ENCODE results near the gene EPB41L5.
"Not testable (repeated sequence)": the region's sequence is repeated elsewhere in the genome, so short reads cannot be mapped to it uniquely, and the experiment has no call there.

The EPB41L5 gene

GRCh38 chr2:120142528-120143219 is 129.8 kb downstream of the EPB41L5 start:
- DNase-seq = no peak

- no peak for DNase-seq
These were observed 135.4 kb downstream of the EPB41L5 start for GRCh38 chr2:120148229-120148628.

DNA sequence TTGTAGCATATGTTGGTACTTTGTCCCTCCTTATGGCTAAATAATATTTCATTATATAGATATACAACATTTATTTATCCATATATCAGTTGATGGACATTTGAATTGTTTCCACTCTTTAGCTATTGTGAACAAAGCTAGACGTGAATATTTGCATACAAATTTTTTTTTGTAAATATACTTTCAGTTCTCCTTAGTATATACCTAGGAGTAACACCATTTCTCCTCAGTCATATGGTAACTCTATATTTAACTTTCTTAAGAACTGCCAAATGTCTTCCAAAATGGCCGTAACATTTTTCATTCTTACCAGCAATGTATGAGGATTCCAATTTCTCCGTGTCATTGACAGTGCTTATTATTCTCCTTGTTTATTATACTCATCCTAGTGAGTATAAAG is 135.8 kb downstream of the EPB41L5 start:
- DNase-seq = no peak

DNA sequence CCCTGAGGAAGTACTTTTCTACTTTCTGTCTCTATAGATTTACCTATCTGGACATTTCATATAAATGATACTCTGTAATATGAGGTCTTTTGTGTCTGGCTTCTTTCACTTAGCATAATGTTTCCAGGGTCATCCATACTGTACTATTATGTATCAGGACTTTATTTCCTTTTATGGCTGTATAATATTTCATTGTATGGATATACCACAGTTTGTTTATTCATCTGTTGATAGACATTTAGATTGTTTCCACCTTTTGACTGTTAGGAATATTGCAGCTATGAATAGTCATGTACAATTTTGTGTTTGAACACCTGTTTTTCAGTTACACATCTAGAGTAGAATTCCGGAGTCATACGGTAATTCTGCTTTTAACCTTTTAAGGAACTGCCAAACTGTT is 136.5 kb downstream of the EPB41L5 start:
- no peak for DNase-seq

- DNase-seq = no peak
These were observed 137.2 kb downstream of the EPB41L5 start for GRCh38 chr2:120150040-120150482.

- DNase-seq = no peak
These were observed 142.4 kb downstream of the EPB41L5 start for GRCh38 chr2:120155308-120155707.

DNA sequence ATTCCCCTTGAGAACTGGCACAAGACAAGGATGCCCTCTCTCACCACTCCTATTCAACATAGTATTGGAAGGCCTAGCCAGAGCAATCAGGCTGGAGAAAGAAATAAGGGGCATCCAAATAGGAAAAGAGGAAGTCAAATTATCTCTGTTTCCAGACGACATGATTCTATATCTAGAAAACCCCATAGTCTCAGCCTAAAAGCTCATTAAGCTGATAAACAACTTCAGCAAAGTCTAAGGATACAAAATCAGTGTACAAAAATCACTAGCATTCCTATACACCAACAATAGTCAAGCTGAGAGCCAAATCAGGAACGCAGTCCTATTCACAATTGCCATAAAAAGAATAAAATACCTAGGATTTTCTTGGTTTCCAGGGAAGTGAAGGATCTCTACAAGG is 145.8 kb downstream of the EPB41L5 start:
- not testable (repeated sequence) for DNase-seq

DNA sequence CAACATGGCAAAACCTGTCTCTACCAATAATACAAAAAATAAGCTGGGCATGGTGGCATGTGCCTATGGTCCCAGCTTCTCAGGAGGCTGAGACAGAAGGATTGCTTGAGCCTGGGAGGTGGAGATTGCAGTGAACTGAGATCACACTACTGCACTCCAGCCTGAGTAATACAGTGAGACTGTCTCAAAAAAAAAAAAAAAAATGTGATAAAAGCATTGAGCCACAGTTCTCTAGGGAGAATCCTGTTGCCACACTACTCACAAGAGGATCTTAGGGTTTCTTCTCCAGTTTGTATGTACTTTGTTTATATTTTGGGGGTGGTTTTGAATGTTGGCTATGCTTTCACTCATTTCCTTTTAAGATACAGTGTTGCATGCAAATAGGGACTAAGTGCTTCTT is 148.3 kb downstream of the EPB41L5 start:
- no peak for DNase-seq

GRCh38 chr2:120162716-120163115 is 149.8 kb downstream of the EPB41L5 start:
- DNase-seq = no peak

GRCh38 chr2:120167272-120167671 is 154.4 kb downstream of the EPB41L5 start:
- DNase-seq = no peak

DNA sequence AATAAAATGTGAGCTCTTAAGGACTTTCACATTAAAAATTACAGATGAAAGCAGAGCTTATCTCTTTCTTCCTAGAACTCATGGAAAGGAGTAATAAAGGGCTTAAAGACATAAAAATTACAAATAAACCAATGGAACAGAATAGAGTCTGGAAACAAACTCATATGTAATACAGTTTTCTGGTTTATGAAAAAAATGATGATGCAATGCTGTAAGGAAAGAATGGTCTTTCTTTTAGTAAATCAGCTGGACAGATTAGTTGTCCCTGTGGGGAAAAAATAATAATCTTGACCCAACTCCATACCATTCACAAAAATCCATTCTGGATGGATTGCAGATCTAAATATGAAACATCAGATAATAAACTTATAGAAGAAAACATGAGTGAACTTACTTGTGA is 156.1 kb downstream of the EPB41L5 start:
- DNase-seq = no peak

DNA sequence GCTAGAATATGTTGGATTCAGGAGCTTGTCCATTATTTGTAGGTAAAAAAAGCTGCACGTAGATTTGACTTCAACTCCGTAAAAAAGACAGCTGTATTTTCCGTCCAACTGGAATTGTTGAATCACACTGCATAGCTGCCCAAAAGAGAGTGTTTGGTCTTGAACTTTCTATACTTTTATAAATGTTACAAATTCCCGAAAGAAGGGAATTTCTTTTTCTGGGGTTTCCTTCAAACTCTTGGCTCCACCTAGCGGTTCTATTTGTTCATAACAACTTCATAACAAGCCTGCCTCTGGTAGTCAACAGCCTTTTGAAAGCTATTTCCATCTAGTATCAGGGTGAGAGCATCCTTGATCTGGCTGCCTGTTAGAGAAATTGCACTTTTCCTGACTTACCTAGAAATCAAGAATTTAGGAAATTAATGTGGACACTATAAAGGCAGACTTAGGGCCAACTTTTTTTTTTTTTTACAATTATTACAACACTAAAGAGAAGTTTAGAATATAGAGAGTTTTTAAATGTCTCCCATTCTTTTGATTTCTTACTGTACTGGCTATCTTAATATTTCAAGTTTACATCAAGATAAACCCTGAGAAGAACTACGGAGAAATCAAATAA is 162.2 kb downstream of the EPB41L5 start:
- DNase-seq = no peak

DNA sequence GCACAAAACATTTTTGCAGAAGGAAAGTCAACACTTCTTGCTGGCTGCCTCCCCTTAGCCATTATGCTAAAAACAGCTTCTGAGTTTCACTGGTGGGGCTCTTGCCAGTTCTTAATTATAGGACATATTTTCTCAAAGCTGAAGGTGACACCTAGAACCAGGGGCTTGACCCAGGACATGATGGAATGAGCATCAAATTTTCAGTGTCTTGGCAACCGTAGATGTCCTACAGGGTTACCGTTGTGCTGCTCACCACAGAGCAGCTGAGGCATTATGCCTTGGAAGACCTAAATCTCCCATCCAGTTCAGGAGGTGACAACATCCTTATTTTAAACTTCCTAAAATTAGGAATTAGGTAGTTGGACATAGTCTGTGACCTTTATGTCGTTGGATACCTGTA is 163.6 kb downstream of the EPB41L5 start:
- DNase-seq = no peak

- DNase-seq = peak; percentile 81
These were observed 164.2 kb downstream of the EPB41L5 start for GRCh38 chr2:120177001-120177621.

DNA sequence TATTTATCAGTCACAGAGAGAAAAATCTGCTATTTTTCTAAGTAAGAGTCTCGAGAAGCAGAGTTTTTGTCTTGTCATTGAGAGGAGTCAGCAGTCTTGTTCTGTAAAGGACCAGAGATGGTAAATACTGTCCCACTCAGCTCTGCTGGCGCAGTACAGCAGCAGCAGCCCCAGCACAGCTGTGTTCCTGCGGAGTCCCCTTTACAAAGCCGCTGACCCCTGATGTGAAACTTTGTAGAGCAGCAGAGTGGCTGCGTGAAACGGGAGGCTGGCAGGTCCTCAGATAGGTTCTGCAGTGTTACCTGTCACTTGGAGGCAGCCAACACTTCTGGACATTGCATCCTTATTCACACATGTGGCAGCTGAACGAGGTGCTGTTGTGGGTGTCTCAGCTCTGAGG is 165.1 kb downstream of the EPB41L5 start:
- no peak for DNase-seq

- no peak for DNase-seq
These were observed 166.5 kb downstream of the EPB41L5 start for GRCh38 chr2:120179396-120179795.

DNA sequence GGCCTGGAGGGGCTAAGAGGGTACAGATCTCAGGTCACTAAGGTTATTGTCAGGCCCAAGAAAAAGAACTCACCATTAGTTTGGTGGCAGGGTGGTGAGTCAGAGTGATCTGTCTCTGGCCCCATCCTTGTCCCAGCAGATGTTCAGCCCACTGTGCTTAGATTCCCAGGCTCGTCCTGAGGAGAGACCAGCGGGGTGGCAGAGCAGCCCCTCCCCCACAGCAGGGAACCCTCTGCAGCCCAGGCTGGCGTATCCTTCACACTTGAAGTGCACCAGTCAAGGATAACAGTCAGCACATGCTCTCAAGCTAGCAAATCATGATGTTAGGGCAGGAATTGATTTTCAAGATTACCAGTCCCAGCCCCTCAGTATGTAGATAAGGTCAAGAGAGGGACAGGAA is 167.2 kb downstream of the EPB41L5 start:
- DNase-seq = no peak

DNA sequence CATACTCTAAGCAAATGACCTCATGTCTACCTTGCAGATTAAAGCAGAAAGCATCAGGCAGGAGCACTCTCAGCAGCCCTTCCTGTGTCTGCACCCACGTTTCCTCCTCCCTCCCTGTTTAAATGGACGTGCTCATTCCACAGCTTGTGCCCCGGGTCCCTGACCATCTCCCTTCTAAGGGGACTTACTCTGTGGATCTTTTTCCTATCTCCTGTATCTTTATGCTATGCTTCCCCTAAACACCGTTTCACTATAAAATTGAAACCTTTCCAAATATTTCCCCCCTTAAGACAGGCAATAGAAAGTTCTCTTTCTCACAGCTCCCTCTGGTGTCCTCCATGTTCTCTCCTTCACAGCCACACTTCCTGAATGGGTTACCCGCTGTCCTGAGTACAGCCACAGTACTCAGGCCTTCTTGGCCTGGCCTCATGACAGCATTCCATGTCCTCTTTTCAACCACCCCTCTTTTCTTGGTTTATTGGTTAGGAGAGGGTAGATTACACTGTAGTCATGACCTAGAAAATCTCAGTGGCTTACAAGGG is 169.2 kb downstream of the EPB41L5 start:
- no peak for DNase-seq

- DNase-seq = no peak
These were observed 176.3 kb downstream of the EPB41L5 start for GRCh38 chr2:120189189-120189588.

DNA sequence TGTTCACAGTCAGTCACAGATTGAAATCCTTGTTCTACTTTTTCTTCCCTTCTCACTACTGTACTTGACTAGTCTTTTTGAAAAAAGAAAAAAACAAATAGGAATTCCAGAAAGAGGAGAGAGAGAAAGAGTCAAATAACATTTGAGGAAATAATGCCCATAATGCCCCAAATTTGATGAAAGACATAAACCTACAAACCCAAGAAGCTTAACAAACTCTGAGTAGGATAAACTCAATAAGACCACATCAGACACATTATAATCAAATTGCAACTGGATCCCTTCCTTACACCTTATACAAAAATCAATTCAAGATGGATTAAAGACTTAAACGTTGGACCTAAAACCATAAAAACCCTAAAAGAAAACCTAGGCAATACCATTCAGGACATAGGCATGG is 179.4 kb downstream of the EPB41L5 start:
- DNase-seq = no peak

DNA sequence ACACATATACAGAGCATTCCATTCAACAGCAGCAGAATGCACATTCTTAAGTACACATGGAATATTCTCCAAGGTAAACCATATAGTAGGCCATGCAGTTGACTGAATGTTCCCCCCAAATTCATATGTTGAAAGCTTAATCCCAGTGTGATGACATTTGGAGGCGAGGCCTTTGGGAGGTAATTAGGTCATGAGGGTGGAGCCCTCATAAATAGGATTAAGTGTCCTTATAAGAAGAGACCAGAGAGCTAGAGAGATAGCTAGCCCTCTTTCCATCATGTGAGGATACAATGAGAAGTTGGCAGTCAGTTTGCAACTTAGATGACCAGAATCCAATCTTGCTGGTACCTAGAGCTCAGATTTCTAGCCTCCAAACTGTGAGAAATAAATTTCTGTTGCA is 182.7 kb downstream of the EPB41L5 start:
- no peak for DNase-seq

DNA sequence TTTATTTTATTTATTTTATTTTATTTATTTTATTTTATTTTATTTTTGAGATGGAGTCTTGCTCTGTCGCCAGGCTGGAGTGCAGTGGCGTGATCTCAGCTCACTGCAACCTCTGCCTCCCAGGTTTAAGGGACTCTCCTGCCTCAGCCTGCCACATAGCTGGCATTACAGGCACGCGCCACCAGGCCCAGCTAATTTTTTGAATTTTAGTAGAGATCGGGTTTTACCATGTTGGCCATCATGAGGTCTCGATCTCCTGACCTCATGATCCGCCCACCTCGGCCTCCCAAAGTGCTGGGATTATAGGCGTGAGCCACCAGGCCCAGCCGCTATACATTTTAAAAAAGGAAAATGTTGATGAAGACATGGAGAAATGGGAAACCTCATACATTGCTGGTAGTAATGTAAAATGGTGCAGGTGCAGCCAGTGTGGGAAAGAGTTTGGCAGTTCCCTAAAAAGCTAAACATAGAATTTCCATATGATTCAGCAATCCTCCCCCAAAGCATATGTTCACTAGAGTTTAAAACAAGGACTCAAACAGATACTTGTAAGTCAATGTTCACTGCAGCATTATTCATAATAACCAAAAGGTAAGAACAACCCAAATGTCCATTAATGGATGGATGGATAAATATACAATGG is 187.1 kb downstream of the EPB41L5 start:
- DNase-seq = not testable (repeated sequence)

DNA sequence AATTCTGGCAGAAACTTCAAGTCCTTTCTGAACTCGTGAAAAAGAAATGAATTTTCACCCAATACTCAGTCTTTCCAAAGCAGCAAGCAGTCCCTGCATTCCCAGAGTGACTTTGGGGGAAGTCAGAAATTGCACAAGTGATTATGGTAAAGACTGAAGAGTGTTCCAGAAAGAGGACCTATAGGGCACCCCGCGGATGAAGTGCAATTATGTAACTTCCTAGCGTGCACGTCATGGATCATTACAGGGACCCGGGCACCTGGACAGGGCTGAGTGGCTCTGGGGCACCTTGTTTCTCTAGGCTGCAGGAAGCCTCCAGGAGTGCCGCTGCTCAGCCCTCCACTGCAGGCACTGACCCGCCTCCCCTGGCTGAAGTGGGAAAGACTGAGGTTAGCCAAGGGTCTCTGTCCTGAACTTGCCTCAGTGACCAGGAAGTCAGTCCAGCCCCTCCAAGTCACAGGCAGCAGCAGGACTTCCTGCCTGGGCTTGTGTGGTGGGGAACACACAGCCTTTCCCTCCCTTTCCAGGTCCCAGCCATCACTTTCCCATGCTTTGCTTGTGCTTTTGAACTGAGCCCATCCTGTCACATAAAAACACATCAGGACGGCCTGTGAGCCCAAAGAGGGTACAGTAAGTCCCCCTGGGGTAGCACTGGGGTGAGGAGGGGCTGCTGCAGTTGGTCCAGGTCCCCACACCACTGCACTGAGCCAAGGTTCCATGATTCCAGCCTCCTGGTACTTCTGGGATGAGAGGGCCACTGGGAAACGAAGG is 190.6 kb downstream of the EPB41L5 start:
- no peak for DNase-seq

Measured in NK-92 treated with Interleukin-12 subunit alpha and Interleukin-12 subunit beta, amount 100 ng/mL, for 24 hours (cell line).